HepG2 (cell line): ENCODE measurements around the gene SEPHS1. TPM values are rescaled to one million over a fixed set of nuclear protein-coding genes. Genes with fewer than 3 reads are reported as not detected.

Experiments used
- ZFP1 ChIP-seq: IDR thresholded peaks from 2 replicates; pipeline ENCODE4 v1.6.1; 2016
- ZFP36L1 ChIP-seq: sonication (generic); formaldehyde crosslinking; IDR thresholded peaks from 2 replicates; pipeline ENCODE4 v1.8.0; 2022; ENCODE audit warnings: mild to moderate bottlenecking, missing genetic modification reagents, moderate library complexity
- ZFP41 ChIP-seq: sonication (generic); formaldehyde crosslinking; IDR thresholded peaks from 2 replicates; pipeline ENCODE4 v1.4.0; 2020; ENCODE audit warnings: mild to moderate bottlenecking, missing genetic modification reagents, borderline replicate concordance
- ZNF10 ChIP-seq: sonication (generic); formaldehyde crosslinking; IDR thresholded peaks from 2 replicates; pipeline ENCODE4 v1.4.0; 2020; ENCODE audit warnings: mild to moderate bottlenecking, low read depth, missing genetic modification reagents, borderline replicate concordance
- ZNF232 ChIP-seq: sonication (generic); formaldehyde crosslinking; IDR thresholded peaks from 2 replicates; pipeline ENCODE4 v1.4.0; 2020; ENCODE audit warnings: missing genetic modification reagents, borderline replicate concordance
- polyA plus RNA-seq, 8 experiments: library from polyadenylated mRNA; depleted of rRNA in 3 of 8; stranded (reverse) in 7 of 8; unstranded in 1 of 8; fragments of >200 nt; fragmentation: Illumina TruSeq in 4 of 8; extraction: Trizol in 4 of 8; gene quantifications; 2 replicates each; pipeline versions ENCODE4 v1.2.1 to v1.2.3, GENCODE V29; 2011 to 2016; ENCODE audit warnings: low read depth in 4 of 8, missing spikeins in 1 of 8, mixed read lengths in 1 of 8; ENCODE audit not compliant: insufficient read depth in 1 of 8
- total RNA-seq, 5 experiments: library from RNA; depleted of rRNA; stranded (reverse); fragments of >200 nt; fragmentation: Illumina TruSeq; extraction: Trizol; gene quantifications; 2 replicates each; pipeline ENCODE4 v1.2.3, GENCODE V29; 2016; ENCODE audit warnings: low read depth in 1 of 5
- TF ChIP-seq, protein P1 (sequence below): IDR thresholded peaks from 2 replicates; pipeline ENCODE4 v1.4.0; 2020; ENCODE audit warnings: mild to moderate bottlenecking, missing genetic modification reagents
- TF ChIP-seq, protein P2 (sequence below): IDR thresholded peaks from 2 replicates; pipeline ENCODE4 v1.6.1; 2016; ENCODE audit warnings: mild to moderate bottlenecking, missing biosample characterization, missing genetic modification reagents
- TF ChIP-seq, protein P3 (sequence below): sonication (generic); formaldehyde crosslinking; IDR thresholded peaks from 2 replicates; pipeline ENCODE4 v1.4.0; 2020; ENCODE audit warnings: missing genetic modification reagents, borderline replicate concordance
- TF ChIP-seq, protein P4 (sequence below): sonication (generic); formaldehyde crosslinking; IDR thresholded peaks from 2 replicates; pipeline ENCODE4 v1.8.0; 2022; ENCODE audit warnings: mild to moderate bottlenecking, missing genetic modification reagents; ENCODE audit not compliant: insufficient replicate concordance
- TF ChIP-seq, protein P5 (sequence below): sonication (generic); formaldehyde crosslinking; IDR thresholded peaks from 2 replicates; pipeline ENCODE4 v1.4.0; 2020; ENCODE audit warnings: mild to moderate bottlenecking, missing genetic modification reagents
- TF ChIP-seq, protein P6 (sequence below), 2 experiments: sonication (generic) in 1 of 2; formaldehyde crosslinking in 1 of 2; IDR thresholded peaks; 2 replicates each; pipeline versions ENCODE4 v1.4.0 to v1.6.1; 2018 to 2020; ENCODE audit warnings: missing genetic modification reagents in 2 of 2, borderline replicate concordance in 1 of 2, low read depth in 1 of 2, mild to moderate bottlenecking in 1 of 2, missing biosample characterization in 1 of 2

SEPHS1 gene
- total and polyA plus RNA-seq, 2 of the 13 experiments (the other 11 are each of a cell fraction or from before 2014, with no cell fraction given) = 57.8 to 61.5 TPM

DNA sequence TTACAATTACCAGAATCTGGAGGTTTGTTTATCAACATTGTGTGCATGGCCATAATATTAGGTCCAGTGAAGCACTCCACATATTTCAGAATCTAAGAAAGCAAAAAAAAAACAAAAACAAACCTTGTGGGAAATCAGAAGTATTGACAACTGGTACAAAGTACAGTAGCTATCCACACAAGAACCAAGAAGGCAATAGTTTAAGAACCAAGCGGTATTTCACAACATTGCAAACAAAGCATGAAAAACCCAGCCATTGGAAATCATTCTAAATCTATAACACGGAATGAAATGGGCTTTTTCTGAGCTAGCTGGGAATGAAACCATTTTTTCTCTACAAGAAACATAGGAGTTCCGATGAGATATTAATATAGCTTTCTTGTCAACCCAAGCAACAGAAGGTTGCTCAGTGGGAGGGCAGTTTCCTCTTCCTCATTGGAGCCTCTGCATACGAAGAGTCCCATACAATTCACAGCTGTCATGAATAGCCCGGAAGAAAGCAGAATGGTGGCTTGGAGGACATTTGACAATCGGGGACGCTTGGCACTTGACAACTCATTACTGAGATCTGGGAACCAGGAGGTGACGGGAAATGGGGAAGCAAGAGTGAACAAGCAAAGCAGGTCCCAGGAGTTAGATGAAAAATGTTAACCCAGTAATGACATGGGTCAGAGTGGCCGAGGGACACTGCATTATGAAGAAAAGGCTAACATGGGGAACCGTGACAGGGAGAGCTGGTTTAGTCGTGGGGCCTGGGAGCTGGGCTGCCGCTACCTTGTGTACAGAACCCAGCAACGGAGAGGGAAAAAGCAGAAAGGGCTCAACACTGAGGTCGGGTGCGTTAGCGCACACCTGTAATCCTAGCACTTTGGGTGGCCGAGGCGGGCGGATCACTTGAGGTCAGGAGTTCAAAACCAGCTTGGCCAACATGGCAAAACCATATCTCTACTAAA, 56.0 kb downstream of the SEPHS1 start (continued):
- TF ChIP-seq, protein P1, sequence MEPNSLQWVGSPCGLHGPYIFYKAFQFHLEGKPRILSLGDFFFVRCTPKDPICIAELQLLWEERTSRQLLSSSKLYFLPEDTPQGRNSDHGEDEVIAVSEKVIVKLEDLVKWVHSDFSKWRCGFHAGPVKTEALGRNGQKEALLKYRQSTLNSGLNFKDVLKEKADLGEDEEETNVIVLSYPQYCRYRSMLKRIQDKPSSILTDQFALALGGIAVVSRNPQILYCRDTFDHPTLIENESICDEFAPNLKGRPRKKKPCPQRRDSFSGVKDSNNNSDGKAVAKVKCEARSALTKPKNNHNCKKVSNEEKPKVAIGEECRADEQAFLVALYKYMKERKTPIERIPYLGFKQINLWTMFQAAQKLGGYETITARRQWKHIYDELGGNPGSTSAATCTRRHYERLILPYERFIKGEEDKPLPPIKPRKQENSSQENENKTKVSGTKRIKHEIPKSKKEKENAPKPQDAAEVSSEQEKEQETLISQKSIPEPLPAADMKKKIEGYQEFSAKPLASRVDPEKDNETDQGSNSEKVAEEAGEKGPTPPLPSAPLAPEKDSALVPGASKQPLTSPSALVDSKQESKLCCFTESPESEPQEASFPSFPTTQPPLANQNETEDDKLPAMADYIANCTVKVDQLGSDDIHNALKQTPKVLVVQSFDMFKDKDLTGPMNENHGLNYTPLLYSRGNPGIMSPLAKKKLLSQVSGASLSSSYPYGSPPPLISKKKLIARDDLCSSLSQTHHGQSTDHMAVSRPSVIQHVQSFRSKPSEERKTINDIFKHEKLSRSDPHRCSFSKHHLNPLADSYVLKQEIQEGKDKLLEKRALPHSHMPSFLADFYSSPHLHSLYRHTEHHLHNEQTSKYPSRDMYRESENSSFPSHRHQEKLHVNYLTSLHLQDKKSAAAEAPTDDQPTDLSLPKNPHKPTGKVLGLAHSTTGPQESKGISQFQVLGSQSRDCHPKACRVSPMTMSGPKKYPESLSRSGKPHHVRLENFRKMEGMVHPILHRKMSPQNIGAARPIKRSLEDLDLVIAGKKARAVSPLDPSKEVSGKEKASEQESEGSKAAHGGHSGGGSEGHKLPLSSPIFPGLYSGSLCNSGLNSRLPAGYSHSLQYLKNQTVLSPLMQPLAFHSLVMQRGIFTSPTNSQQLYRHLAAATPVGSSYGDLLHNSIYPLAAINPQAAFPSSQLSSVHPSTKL = peak; percentile 90
- TF ChIP-seq, protein P2, sequence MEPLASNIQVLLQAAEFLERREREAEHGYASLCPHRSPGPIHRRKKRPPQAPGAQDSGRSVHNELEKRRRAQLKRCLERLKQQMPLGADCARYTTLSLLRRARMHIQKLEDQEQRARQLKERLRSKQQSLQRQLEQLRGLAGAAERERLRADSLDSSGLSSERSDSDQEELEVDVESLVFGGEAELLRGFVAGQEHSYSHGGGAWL (CRISPR knock-in tag) = no peak
- TF ChIP-seq, protein P3, sequence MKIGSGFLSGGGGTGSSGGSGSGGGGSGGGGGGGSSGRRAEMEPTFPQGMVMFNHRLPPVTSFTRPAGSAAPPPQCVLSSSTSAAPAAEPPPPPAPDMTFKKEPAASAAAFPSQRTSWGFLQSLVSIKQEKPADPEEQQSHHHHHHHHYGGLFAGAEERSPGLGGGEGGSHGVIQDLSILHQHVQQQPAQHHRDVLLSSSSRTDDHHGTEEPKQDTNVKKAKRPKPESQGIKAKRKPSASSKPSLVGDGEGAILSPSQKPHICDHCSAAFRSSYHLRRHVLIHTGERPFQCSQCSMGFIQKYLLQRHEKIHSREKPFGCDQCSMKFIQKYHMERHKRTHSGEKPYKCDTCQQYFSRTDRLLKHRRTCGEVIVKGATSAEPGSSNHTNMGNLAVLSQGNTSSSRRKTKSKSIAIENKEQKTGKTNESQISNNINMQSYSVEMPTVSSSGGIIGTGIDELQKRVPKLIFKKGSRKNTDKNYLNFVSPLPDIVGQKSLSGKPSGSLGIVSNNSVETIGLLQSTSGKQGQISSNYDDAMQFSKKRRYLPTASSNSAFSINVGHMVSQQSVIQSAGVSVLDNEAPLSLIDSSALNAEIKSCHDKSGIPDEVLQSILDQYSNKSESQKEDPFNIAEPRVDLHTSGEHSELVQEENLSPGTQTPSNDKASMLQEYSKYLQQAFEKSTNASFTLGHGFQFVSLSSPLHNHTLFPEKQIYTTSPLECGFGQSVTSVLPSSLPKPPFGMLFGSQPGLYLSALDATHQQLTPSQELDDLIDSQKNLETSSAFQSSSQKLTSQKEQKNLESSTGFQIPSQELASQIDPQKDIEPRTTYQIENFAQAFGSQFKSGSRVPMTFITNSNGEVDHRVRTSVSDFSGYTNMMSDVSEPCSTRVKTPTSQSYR (CRISPR knock-in tag) = no peak
- TF ChIP-seq ZFP36L1 (CRISPR knock-in tag) (no peak), ZNF10 (CRISPR knock-in tag) (no peak), ZNF232 (CRISPR knock-in tag) (no peak), ZFP41 (no peak), ZFP1 (CRISPR knock-in tag) (no peak)
- TF ChIP-seq, protein P4, sequence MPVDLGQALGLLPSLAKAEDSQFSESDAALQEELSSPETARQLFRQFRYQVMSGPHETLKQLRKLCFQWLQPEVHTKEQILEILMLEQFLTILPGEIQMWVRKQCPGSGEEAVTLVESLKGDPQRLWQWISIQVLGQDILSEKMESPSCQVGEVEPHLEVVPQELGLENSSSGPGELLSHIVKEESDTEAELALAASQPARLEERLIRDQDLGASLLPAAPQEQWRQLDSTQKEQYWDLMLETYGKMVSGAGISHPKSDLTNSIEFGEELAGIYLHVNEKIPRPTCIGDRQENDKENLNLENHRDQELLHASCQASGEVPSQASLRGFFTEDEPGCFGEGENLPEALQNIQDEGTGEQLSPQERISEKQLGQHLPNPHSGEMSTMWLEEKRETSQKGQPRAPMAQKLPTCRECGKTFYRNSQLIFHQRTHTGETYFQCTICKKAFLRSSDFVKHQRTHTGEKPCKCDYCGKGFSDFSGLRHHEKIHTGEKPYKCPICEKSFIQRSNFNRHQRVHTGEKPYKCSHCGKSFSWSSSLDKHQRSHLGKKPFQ (CRISPR knock-in tag) = no peak
- TF ChIP-seq, protein P5, sequence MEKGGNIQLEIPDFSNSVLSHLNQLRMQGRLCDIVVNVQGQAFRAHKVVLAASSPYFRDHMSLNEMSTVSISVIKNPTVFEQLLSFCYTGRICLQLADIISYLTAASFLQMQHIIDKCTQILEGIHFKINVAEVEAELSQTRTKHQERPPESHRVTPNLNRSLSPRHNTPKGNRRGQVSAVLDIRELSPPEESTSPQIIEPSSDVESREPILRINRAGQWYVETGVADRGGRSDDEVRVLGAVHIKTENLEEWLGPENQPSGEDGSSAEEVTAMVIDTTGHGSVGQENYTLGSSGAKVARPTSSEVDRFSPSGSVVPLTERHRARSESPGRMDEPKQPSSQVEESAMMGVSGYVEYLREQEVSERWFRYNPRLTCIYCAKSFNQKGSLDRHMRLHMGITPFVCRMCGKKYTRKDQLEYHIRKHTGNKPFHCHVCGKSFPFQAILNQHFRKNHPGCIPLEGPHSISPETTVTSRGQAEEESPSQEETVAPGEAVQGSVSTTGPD = no peak
- TF ChIP-seq, protein P6, sequence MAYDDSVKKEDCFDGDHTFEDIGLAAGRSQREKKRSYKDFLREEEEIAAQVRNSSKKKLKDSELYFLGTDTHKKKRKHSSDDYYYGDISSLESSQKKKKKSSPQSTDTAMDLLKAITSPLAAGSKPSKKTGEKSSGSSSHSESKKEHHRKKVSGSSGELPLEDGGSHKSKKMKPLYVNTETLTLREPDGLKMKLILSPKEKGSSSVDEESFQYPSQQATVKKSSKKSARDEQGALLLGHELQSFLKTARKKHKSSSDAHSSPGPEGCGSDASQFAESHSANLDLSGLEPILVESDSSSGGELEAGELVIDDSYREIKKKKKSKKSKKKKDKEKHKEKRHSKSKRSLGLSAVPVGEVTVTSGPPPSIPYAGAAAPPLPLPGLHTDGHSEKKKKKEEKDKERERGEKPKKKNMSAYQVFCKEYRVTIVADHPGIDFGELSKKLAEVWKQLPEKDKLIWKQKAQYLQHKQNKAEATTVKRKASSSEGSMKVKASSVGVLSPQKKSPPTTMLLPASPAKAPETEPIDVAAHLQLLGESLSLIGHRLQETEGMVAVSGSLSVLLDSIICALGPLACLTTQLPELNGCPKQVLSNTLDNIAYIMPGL (CRISPR knock-in tag; IDR thresholded peaks at IDR 0.05; ENCODE audit: borderline replicate concordance in 1 of 2, low read depth in 1 of 2) = no peak
